ENCODE data around the gene ZIM2. TPM values are rescaled to one million over a fixed set of nuclear protein-coding genes. Genes with fewer than 3 reads are reported as not detected.

Gene ZIM2
- total RNA-seq, 1 experiment from 2014 or later, result not detected

- TF ChIP-seq ZNF281 (CRISPR knock-in tag; IDR thresholded peaks at IDR 0.05), result no peak
- TF ChIP-seq ZMAT4 (CRISPR knock-in tag; IDR thresholded peaks at IDR 0.05), result no peak
- no peak for TF ChIP-seq GTF2I (CRISPR knock-in tag; conservative IDR thresholded peaks at IDR 0.05)
- TF ChIP-seq ZNF416 (CRISPR knock-in tag; IDR thresholded peaks at IDR 0.05), result no peak
- no peak for TF ChIP-seq CREM (CRISPR knock-in tag; IDR thresholded peaks at IDR 0.05)
Measured at GRCh38 chr19:56838909-56839651, 1.4 kb downstream of the ZIM2 start (continued).

DNA sequence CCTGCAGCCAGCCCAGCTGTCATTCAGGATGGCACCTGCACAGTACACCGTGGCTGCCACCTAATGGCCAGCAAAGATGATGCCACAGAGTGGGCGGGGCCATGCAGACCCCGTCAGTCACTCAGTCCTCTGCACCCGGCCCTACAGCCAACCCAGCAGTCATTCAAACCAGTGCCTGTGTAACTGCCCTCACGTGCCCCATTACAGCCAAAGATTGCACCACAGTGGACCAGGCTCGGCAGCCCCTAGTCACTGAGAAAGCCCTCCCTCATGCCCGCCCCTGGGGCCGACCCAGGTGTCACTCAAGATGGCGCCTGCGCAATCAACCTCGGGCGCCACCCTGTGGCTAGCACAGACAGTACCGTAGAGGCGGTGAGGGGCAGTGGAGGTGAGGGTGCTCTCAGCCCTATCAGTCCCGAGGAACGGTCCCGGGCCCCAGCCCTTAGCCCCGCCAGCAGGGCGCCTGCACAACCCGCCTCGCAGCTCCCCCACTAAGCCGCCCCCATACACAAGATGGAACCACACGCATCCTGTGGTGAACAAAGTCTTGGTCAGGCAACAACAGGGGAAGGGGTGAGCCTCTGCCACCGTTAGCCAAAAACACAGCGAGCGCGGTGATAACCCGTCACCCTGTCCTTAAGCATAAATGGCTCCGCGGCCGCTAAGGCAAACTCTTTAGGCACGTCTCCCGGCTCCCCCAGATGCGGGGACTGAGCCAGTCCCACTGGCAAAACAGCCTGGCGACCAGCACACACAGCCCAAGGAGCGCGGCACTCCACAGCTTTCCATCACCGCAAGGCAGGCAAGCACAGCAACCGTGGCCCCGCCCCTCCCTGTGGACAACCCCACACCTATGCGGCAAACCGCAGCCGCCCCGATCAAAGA, 2.3 kb downstream of the ZIM2 start:
- ATAC-seq, result no peak
- DNase-seq (ENCODE audit: low spot score), result no peak
- TF ChIP-seq RORB (CRISPR knock-in tag; IDR thresholded peaks at IDR 0.05) (no peak), CREB1 (CRISPR knock-in tag; IDR thresholded peaks at IDR 0.05) (no peak), ZNF263 (CRISPR knock-in tag; IDR thresholded peaks at IDR 0.05; ENCODE audit: low read depth) (no peak), TEAD1 (CRISPR knock-in tag; IDR thresholded peaks at IDR 0.05) (no peak), NFYB (CRISPR knock-in tag; conservative IDR thresholded peaks at IDR 0.05; ENCODE audit: low read depth) (no peak), CDX4 (CRISPR knock-in tag; IDR thresholded peaks at IDR 0.05; ENCODE audit: borderline replicate concordance) (no peak), JUN (CRISPR knock-in tag; IDR thresholded peaks at IDR 0.05) (no peak), EMX1 (CRISPR knock-in tag; IDR thresholded peaks at IDR 0.05) (no peak), ZNF425 (CRISPR knock-in tag; conservative IDR thresholded peaks at IDR 0.05) (no peak), ETV6 (CRISPR knock-in tag; IDR thresholded peaks at IDR 0.05) (no peak)
- TF ChIP-seq, protein P1, sequence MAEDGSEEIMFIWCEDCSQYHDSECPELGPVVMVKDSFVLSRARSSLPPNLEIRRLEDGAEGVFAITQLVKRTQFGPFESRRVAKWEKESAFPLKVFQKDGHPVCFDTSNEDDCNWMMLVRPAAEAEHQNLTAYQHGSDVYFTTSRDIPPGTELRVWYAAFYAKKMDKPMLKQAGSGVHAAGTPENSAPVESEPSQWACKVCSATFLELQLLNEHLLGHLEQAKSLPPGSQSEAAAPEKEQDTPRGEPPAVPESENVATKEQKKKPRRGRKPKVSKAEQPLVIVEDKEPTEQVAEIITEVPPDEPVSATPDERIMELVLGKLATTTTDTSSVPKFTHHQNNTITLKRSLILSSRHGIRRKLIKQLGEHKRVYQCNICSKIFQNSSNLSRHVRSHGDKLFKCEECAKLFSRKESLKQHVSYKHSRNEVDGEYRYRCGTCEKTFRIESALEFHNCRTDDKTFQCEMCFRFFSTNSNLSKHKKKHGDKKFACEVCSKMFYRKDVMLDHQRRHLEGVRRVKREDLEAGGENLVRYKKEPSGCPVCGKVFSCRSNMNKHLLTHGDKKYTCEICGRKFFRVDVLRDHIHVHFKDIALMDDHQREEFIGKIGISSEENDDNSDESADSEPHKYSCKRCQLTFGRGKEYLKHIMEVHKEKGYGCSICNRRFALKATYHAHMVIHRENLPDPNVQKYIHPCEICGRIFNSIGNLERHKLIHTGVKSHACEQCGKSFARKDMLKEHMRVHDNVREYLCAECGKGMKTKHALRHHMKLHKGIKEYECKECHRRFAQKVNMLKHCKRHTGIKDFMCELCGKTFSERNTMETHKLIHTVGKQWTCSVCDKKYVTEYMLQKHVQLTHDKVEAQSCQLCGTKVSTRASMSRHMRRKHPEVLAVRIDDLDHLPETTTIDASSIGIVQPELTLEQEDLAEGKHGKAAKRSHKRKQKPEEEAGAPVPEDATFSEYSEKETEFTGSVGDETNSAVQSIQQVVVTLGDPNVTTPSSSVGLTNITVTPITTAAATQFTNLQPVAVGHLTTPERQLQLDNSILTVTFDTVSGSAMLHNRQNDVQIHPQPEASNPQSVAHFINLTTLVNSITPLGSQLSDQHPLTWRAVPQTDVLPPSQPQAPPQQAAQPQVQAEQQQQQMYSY (CRISPR knock-in tag; IDR thresholded peaks at IDR 0.05), result no peak
- TF ChIP-seq, protein P2, sequence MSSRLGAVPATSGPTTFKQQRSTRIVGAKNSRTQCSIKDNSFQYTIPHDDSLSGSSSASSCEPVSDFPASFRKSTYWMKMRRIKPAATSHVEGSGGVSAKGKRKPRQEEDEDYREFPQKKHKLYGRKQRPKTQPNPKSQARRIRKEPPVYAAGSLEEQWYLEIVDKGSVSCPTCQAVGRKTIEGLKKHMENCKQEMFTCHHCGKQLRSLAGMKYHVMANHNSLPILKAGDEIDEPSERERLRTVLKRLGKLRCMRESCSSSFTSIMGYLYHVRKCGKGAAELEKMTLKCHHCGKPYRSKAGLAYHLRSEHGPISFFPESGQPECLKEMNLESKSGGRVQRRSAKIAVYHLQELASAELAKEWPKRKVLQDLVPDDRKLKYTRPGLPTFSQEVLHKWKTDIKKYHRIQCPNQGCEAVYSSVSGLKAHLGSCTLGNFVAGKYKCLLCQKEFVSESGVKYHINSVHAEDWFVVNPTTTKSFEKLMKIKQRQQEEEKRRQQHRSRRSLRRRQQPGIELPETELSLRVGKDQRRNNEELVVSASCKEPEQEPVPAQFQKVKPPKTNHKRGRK (CRISPR knock-in tag; IDR thresholded peaks at IDR 0.05; ENCODE audit: borderline replicate concordance), result no peak
- TF ChIP-seq, protein P3, sequence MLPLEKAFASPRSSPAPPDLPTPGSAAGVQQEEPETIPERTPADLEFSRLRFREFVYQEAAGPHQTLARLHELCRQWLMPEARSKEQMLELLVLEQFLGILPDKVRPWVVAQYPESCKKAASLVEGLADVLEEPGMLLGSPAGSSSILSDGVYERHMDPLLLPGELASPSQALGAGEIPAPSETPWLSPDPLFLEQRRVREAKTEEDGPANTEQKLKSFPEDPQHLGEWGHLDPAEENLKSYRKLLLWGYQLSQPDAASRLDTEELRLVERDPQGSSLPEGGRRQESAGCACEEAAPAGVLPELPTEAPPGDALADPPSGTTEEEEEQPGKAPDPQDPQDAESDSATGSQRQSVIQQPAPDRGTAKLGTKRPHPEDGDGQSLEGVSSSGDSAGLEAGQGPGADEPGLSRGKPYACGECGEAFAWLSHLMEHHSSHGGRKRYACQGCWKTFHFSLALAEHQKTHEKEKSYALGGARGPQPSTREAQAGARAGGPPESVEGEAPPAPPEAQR (CRISPR knock-in tag; IDR thresholded peaks at IDR 0.05), result no peak
- TF ChIP-seq, protein P4, sequence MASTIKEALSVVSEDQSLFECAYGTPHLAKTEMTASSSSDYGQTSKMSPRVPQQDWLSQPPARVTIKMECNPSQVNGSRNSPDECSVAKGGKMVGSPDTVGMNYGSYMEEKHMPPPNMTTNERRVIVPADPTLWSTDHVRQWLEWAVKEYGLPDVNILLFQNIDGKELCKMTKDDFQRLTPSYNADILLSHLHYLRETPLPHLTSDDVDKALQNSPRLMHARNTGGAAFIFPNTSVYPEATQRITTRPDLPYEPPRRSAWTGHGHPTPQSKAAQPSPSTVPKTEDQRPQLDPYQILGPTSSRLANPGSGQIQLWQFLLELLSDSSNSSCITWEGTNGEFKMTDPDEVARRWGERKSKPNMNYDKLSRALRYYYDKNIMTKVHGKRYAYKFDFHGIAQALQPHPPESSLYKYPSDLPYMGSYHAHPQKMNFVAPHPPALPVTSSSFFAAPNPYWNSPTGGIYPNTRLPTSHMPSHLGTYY (CRISPR knock-in tag; IDR thresholded peaks at IDR 0.05), result no peak

More for the DNA sequence above, 2.3 kb downstream of the ZIM2 start:
- H3K36me3 Mint-ChIP-seq, result peaks cover 65% of the 10 kb centered on the region
- H3K4me1 Mint-ChIP-seq, result no peaks in the 10 kb centered on the region
- H3K27ac Mint-ChIP-seq, result no peak overlapping the region
- ChIA-PET POLR2A (no interaction called here), CTCF (no interaction called here)
- H3K9me3 Mint-ChIP-seq, result peaks cover 52% of the 10 kb centered on the region
- peaks cover 14% of the 10 kb centered on the region for H3K27me3 Mint-ChIP-seq (ENCODE audit: low read depth)
- no peak overlapping the region for H3K4me3 Mint-ChIP-seq
